Measurements from ENCODE around the gene MED26. TPM values are rescaled to one million over a fixed set of nuclear protein-coding genes. Genes with fewer than 3 reads are reported as not detected.
"Not testable (repeated sequence)": the region's sequence is repeated elsewhere in the genome, so short reads cannot be mapped to it uniquely, and the experiment has no call there.

MED26 gene
- total RNA-seq, 1 experiment from 2014 or later, result 14.6 TPM

- not testable (repeated sequence) for DNase-seq (ENCODE audit: low read depth)
Observed at GRCh38 chr19:16651421-16652188, 23.6 kb upstream of the MED26 start.

GRCh38 chr19:16650821-16651220, 22.8 kb upstream of the MED26 start:
- no peak for DNase-seq (ENCODE audit: low read depth)

GRCh38 chr19:16649734-16650133, 21.7 kb upstream of the MED26 start:
- no peak for DNase-seq (ENCODE audit: low read depth)

- DNase-seq (ENCODE audit: low read depth), result no peak
Observed at GRCh38 chr19:16645140-16645539, 17.1 kb upstream of the MED26 start.

GRCh38 chr19:16641695-16642094, 13.7 kb upstream of the MED26 start:
- DNase-seq (ENCODE audit: low read depth), result no peak

GRCh38 chr19:16640951-16641350, 12.9 kb upstream of the MED26 start:
- no peak for DNase-seq (ENCODE audit: low read depth)

- no peak for DNase-seq (ENCODE audit: low read depth)
Observed at GRCh38 chr19:16638666-16639065, 10.7 kb upstream of the MED26 start.

- DNase-seq (ENCODE audit: low read depth), result no peak
Observed at GRCh38 chr19:16637535-16637934, 9.5 kb upstream of the MED26 start.

- DNase-seq (ENCODE audit: low read depth), result no peak
Observed at GRCh38 chr19:16631465-16631864, 3.5 kb upstream of the MED26 start.

- peak; percentile 14 for DNase-seq (ENCODE audit: low read depth)
Observed at GRCh38 chr19:16628984-16629691, 1.1 kb upstream of the MED26 start.

- no peak for DNase-seq (ENCODE audit: low read depth)
Observed at GRCh38 chr19:16627928-16628182, 149 bp downstream of the MED26 start.

- no peak for DNase-seq (ENCODE audit: low read depth)
Observed at GRCh38 chr19:16627193-16627927, 644 bp downstream of the MED26 start.

- DNase-seq (ENCODE audit: low read depth), result no peak
Observed at GRCh38 chr19:16626796-16627192, 1.2 kb downstream of the MED26 start.

- no peak for DNase-seq (ENCODE audit: low read depth)
Observed at GRCh38 chr19:16625163-16625958, 2.6 kb downstream of the MED26 start.

- DNase-seq (ENCODE audit: low read depth), result no peak
Observed at GRCh38 chr19:16624236-16624635, 3.8 kb downstream of the MED26 start.

- DNase-seq (ENCODE audit: low read depth), result no peak
Observed at GRCh38 chr19:16623576-16623975, 4.4 kb downstream of the MED26 start.

- DNase-seq (ENCODE audit: low read depth), result no peak
Observed at GRCh38 chr19:16623066-16623465, 4.9 kb downstream of the MED26 start.

GRCh38 chr19:16621165-16621800, 6.7 kb downstream of the MED26 start:
- no peak for DNase-seq (ENCODE audit: low read depth)

GRCh38 chr19:16620584-16620983, 7.4 kb downstream of the MED26 start:
- no peak for DNase-seq (ENCODE audit: low read depth)

- no peak for DNase-seq (ENCODE audit: low read depth)
Observed at GRCh38 chr19:16620018-16620417, 8.0 kb downstream of the MED26 start.

GRCh38 chr19:16619457-16619856, 8.5 kb downstream of the MED26 start:
- no peak for DNase-seq (ENCODE audit: low read depth)
